PC-9 (cell line): ENCODE data around the gene CLPSL2. TPM values are rescaled to one million over a fixed set of nuclear protein-coding genes. Genes with fewer than 3 reads are reported as not detected.

Experiments used
- BruUV-seq: library from RNA; stranded (reverse); fragments of 400-500 nt; replicated peaks from 2 replicates; lab custom pipeline; 2021; lab: Mats Ljungman, UMichigan
- CTCF ChIA-PET: fragments of 300-600 bp; sonication (Branson Sonifier 250); formaldehyde crosslinking; loops from one replicate; lab custom pipeline; 2022; ENCODE audit warnings: antibody characterized with exemption; lab: Charles Lee
- POLR2A ChIA-PET: fragments of 300-600 bp; sonication (Branson Sonifier 250); formaldehyde crosslinking; loops from one replicate; lab custom pipeline; 2022; ENCODE audit warnings: antibody characterized with exemption; ENCODE audit not compliant: unreplicated experiment; lab: Charles Lee
- DNase-seq, 2 experiments: peaks; one replicate each; pipeline versions ENCODE4 v3.0.0 to v3.0.0-alpha.2; 2015 to 2022; ENCODE audit warnings: mixed read lengths in 1 of 2
- H2AFZ ChIP-seq: fragments of 200-600 bp; sonication (generic); 2 replicates; pipeline ENCODE4 v1.8.1; 2017; ENCODE audit warnings: antibody characterized with exemption
- H3F3A ChIP-seq: fragments of 200-600 bp; sonication (generic); 2 replicates; pipeline ENCODE4 v1.8.1; 2017; ENCODE audit warnings: antibody characterized with exemption, mild to moderate bottlenecking, low read depth; ENCODE audit not compliant: insufficient read depth
- H3K27ac ChIP-seq: fragments of 200-600 bp; sonication (generic); 2 replicates; pipeline ENCODE4 v1.6.1; 2016; ENCODE audit warnings: mixed run types
- H3K27me3 ChIP-seq: fragments of 200-600 bp; sonication (generic); 2 replicates; pipeline ENCODE4 v1.6.1; 2016; ENCODE audit warnings: low read depth, mixed run types; ENCODE audit not compliant: insufficient read depth
- H3K36me3 ChIP-seq: fragments of 200-600 bp; sonication (generic); 2 replicates; pipeline ENCODE4 v1.6.1; 2016; ENCODE audit warnings: low read depth, mixed run types
- H3K4me1 ChIP-seq: fragments of 200-600 bp; sonication (generic); replicated peaks from 2 replicates; pipeline ENCODE4 v1.6.1; 2016; ENCODE audit warnings: mixed run types; ENCODE audit not compliant: insufficient read depth
- H3K4me2 ChIP-seq: fragments of 200-600 bp; sonication (generic); 2 replicates; pipeline ENCODE4 v1.6.1; 2017; ENCODE audit warnings: mixed run types
- H3K4me3 ChIP-seq: fragments of 200-600 bp; sonication (generic); 2 replicates; pipeline ENCODE4 v1.6.1; 2016; ENCODE audit warnings: mixed run types
- H3K79me2 ChIP-seq: fragments of 200-600 bp; sonication (generic); 2 replicates; pipeline ENCODE4 v1.6.1; 2017; ENCODE audit warnings: low read depth, mixed run types
- H3K9me2 ChIP-seq: fragments of 200-600 bp; sonication (generic); 2 replicates; pipeline ENCODE4 v1.8.1; 2017; ENCODE audit warnings: mild to moderate bottlenecking; ENCODE audit not compliant: insufficient read depth
- H3K9me3 ChIP-seq: fragments of 200-600 bp; sonication (generic); 2 replicates; pipeline ENCODE4 v1.8.1; 2016; ENCODE audit warnings: low read depth; ENCODE audit not compliant: insufficient read depth
- H4K20me1 ChIP-seq: fragments of 200-600 bp; sonication (generic); 2 replicates; pipeline ENCODE4 v1.8.1; 2017; ENCODE audit not compliant: insufficient read depth
- EZH2 ChIP-seq: fragments of 200-600 bp; sonication (generic); IDR thresholded peaks from 2 replicates; pipeline ENCODE4 v1.8.0; 2017; ENCODE audit warnings: antibody characterized with exemption, low read depth
- intact Hi-C: fragments of 100-400 bp; cut with micrococcal nuclease; formaldehyde crosslinking; loops from one replicate; pipeline ENCODE4 v1.10.0; 2022; ENCODE audit not compliant: unreplicated experiment
- total RNA-seq: library from RNA; stranded (reverse); gene quantifications from 2 replicates; pipeline ENCODE4 v1.2.3, GENCODE V29; 2021
- TF ChIP-seq, protein P1 (sequence below): fragments of 200-600 bp; sonication (generic); conservative IDR thresholded peaks from 2 replicates; pipeline ENCODE4 v1.6.1; 2017; ENCODE audit warnings: mixed run types, antibody characterized with exemption, mild to moderate bottlenecking, moderate library complexity

CLPSL2 gene
- total RNA-seq, 1 experiment from 2014 or later = 0.76 TPM

GRCh38 chr6:35746516-35746915, 29.9 kb upstream of the CLPSL2 start:
- H3K4me3 ChIP-seq = no peak overlapping the region
- intact Hi-C loops = no loop called here
- H3K9me2 ChIP-seq = no peaks in the 10 kb centered on the region
- H3K4me2 ChIP-seq = no peak overlapping the region
- H3K36me3 ChIP-seq = no peaks in the 10 kb centered on the region
- no peaks in the 10 kb centered on the region for H4K20me1 ChIP-seq
- H3K9me3 ChIP-seq = no peaks in the 10 kb centered on the region
- no peak for DNase-seq
- no TSS peak for BruUV-seq
- H3F3A ChIP-seq = no peaks in the 10 kb centered on the region
- CTCF ChIA-PET = no interaction called here
- H3K4me1 ChIP-seq = no peaks in the 10 kb centered on the region
- no peaks in the 10 kb centered on the region for H3K27me3 ChIP-seq
- no peak overlapping the region for H3K27ac ChIP-seq
- no peaks in the 10 kb centered on the region for H3K79me2 ChIP-seq
- no peak for TF ChIP-seq EZH2
- TF ChIP-seq, protein P1, sequence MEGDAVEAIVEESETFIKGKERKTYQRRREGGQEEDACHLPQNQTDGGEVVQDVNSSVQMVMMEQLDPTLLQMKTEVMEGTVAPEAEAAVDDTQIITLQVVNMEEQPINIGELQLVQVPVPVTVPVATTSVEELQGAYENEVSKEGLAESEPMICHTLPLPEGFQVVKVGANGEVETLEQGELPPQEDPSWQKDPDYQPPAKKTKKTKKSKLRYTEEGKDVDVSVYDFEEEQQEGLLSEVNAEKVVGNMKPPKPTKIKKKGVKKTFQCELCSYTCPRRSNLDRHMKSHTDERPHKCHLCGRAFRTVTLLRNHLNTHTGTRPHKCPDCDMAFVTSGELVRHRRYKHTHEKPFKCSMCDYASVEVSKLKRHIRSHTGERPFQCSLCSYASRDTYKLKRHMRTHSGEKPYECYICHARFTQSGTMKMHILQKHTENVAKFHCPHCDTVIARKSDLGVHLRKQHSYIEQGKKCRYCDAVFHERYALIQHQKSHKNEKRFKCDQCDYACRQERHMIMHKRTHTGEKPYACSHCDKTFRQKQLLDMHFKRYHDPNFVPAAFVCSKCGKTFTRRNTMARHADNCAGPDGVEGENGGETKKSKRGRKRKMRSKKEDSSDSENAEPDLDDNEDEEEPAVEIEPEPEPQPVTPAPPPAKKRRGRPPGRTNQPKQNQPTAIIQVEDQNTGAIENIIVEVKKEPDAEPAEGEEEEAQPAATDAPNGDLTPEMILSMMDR = no peak
- H2AFZ ChIP-seq = no peak overlapping the region
- POLR2A ChIA-PET = no interaction called here

DNA sequence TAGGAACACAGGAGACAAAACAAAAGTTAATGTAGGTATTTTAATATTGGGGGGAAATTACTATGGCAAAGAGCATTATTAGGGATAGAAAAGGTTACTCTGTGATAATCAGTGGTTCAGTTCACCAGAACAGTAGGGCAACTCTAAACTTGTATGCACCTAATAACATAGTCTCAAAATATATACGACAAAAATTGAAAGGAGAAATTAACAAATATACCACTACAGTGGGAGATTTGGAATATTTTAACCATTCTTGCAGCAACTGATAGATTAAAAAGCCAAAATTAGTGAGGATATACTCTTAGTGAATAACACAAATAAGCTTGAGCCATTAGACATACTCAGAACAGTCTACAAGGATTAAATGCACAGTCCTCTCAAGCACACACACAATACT, 28.5 kb upstream of the CLPSL2 start:
- intact Hi-C loops = no loop called here
- no peaks in the 10 kb centered on the region for H3K27me3 ChIP-seq
- ChIA-PET POLR2A (no interaction called here), CTCF (no interaction called here)
- TF ChIP-seq, protein P1 = no peak
- TF ChIP-seq EZH2 = no peak
- H3K4me2 ChIP-seq = no peak overlapping the region
- H2AFZ ChIP-seq = no peak overlapping the region
- H4K20me1 ChIP-seq = no peaks in the 10 kb centered on the region
- no peaks in the 10 kb centered on the region for H3K9me2 ChIP-seq
- H3K4me1 ChIP-seq = no peaks in the 10 kb centered on the region
- no peak overlapping the region for H3K4me3 ChIP-seq
- DNase-seq = no peak
- H3F3A ChIP-seq = no peaks in the 10 kb centered on the region
- no peaks in the 10 kb centered on the region for H3K79me2 ChIP-seq
- H3K9me3 ChIP-seq = no peaks in the 10 kb centered on the region
- no peak overlapping the region for H3K27ac ChIP-seq
- no peaks in the 10 kb centered on the region for H3K36me3 ChIP-seq
- no TSS peak for BruUV-seq

GRCh38 chr6:35750557-35750956, 25.8 kb upstream of the CLPSL2 start:
- TF ChIP-seq, protein P1 = no peak
- TF ChIP-seq EZH2 = no peak
- DNase-seq = no peak
- Histone ChIP-seq H3K27ac (no peak overlapping the region), H4K20me1 (no peaks in the 10 kb centered on the region), H3K4me1 (peaks cover 13% of the 10 kb centered on the region), H3K27me3 (no peaks in the 10 kb centered on the region), H3K9me2 (no peaks in the 10 kb centered on the region), H3K79me2 (no peaks in the 10 kb centered on the region), H3K4me3 (no peak overlapping the region), H2AFZ (no peak overlapping the region), H3K9me3 (no peaks in the 10 kb centered on the region), H3K4me2 (no peak overlapping the region), H3F3A (peaks cover 14% of the 10 kb centered on the region), H3K36me3 (no peaks in the 10 kb centered on the region)
- intact Hi-C loops = loop anchor here (5.0 kb wide), 1 partner anchor 342 kb away; no protein-coding TSS in a partner anchor
- ChIA-PET POLR2A (interaction anchor here (0.6 kb wide), 1 partner anchor 444 kb away, joined by 5 read pairs; no protein-coding TSS in a partner anchor), CTCF (no interaction called here)
- no TSS peak for BruUV-seq
